ENCODE data around the gene MRPL12.
"Not testable (repeated sequence)": the region's sequence is repeated elsewhere in the genome, so short reads cannot be mapped to it uniquely, and the experiment has no call there.

The MRPL12 gene

DNA sequence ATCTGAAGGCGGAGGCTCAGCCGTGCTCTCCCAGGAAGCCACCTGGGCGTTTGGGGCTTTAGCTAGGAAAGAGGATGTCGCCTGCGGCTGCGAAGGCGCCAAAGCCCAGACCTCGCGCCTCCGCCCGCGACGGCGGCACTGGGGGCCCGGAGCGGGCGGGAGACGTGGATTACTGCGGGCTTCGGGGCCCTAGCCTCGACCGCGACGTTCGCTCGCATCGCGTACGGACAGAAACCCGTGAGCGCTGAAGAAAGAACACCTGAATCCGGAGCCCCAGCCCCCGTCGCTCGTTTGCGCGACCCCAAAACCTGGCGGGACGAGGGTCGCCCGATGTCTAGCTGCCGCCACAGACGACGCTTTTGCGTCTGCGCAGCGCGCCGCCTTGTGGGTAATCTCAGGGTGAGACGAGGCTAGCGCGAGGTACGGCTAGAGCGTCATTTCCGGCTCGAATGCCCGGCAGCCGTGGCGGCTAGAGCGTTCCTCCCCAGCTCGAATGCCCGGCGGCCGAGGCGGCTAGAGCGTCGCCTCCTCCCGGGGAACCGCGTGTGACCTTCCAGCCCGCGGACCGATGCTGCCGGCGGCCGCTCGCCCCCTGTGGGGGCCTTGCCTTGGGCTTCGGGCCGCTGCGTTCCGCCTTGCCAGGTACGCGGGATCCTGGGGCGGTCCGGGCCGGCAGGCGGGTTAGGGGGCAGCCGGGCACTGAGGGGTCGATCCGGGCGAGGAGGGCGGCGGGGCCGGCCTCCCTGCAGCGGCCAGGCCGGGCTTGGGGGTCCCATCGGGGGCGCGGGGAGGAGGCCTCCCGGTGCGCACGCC is at the start of gene MRPL12:
Gene MRPL12, plus strand, starts transcription at position 434 of the 813 bp plus-strand sequence. Its CDS starts 135 bp downstream, at position 569.
- peak; percentile 86 for DNase-seq

DNA sequence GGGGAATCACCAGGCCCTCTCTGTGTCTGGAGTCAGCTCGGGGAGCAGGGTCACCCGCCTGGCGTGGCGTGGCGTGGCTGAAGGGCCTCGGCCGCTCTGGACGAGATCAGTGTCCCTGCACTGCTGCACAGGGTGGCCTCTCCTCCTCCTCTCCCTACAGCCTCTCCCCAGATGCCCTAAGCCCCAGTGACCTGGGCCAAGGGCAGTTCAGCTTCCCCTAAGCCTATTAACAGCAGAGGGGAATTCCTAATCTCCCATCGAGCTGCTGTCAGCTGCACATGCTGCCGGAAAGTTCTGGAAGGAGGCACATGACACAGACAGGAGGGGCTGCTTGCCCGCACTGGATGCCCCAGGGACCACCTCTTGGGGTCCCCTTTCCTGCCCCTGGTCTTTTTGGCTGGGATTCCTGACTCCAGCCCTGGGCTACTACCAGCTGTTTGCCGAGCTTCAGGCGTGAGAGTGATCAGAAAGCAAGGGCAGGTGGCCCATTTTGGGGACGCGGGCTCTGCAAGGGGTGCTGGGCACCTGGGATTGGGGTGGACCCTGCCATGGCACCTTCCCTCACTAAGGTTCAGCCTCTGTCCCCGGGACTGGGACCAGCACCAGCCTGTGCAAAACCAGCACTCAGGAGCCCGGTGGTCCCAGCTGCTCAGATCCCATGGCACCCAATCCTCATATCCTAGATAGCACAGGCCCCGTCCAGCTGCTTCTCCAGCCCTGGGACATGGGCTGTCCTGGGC is 47.6 kb upstream of the MRPL12 start:
- DNase-seq = no peak

- DNase-seq = no peak
Measured at GRCh38 chr17:81656118-81656743, 46.9 kb upstream of the MRPL12 start, which contains the start of gene PDE6G. Gene PDE6G, minus strand, starts transcription at chr17:81656542. Its CDS starts 3,237 bp downstream, at chr17:81653305.

- DNase-seq = no peak
Measured at GRCh38 chr17:81656835-81657234, 46.3 kb upstream of the MRPL12 start.

DNA sequence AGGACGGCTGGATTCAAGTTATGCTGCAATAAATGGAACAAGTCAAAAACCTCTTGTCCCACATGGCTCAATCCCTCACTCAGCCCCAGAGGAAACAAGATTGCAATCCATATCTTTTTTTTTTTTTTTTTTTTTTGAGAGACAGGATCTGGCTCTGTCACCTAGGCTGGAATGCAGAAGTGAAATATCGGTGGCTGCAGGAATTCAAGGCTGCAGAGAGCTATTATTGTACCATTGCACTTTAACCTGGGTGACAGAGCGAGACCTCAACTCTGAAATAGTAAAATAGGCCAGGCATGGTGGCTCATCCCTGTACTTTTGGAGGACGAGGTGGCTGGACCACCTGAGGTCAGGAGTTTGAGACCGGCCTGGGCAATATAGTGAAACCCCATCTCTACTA is 44.1 kb upstream of the MRPL12 start:
- DNase-seq = no peak

- no peak for DNase-seq
Measured at GRCh38 chr17:81660441-81660840, 42.7 kb upstream of the MRPL12 start.

- DNase-seq = no peak
Measured at GRCh38 chr17:81662002-81662401, 41.2 kb upstream of the MRPL12 start.

DNA sequence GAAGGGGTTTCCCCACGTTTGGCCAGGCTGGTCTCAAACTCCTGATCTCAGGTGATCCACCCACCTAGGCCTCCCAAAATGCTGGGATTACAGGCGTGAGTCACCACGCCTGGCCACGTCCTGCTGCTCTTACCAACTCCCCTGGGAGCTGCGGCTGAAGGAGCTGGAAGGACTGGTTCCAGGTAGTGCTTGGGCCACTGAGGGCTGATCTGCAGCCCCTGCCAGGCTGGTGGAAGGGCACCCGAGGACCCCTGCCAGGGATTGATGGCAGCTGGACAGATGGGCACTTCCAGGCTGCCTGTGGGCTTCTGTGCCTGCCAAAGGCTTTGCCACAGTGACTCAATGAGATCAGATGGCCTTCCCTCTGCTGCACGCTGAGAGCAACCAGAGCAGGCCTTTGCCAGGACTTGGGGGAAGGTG is 39.1 kb upstream of the MRPL12 start:
- no peak for DNase-seq

DNA sequence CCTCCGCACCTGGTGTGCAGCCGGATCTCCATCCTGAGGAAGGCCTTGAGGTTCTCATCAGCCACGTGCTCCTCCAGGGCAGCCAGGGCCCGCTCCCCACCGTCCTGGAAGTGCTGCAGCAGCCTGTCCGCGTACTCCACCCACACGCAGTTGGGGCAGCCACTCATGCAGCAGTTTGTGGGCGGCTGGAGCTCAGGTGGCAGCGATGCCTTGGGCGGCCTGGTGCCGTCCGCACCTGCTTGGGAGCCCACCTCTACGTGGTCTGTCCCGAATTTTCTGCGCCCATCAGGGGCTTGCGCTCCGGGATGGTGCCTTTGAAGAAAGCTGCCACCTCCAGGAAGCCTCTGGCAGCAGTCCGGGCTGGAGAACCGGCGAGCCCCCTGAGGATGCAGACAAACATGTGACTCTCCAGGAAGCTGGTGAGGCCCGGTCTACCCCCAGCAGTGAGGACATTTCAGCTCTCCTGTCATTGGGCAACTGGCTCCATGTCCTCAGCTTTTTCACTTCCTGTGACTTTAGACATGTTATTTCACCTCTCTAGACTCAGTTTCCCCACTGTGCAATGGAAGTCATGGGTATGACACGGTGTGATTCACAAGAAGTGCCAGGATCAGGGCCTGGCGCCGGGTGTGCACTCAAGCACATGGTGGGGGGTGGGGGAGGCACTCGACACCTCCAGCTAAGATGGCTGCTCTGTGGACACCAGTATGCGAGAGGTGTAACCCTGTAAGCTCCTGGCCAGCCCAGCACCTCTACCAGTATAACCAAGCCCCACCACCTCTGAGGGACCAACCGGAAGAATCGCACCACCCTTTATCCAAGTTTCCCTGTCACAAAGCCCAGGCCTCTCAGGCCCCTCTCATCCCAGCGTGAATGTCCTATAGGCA is 37.7 kb upstream of the MRPL12 start:
- DNase-seq = no peak

- no peak for DNase-seq
Measured at GRCh38 chr17:81666092-81666341, 37.1 kb upstream of the MRPL12 start.

- peak; percentile 90 for DNase-seq
Measured at GRCh38 chr17:81666342-81667191, 36.6 kb upstream of the MRPL12 start, which contains the start of the genes CCDC137 and OXLD1. Gene CCDC137, plus strand, starts transcription at chr17:81666737. Its CDS starts 30 bp downstream, at chr17:81666767. Gene OXLD1, minus strand, starts transcription at chr17:81666605. Its CDS starts 28 bp downstream, at chr17:81666577.

DNA sequence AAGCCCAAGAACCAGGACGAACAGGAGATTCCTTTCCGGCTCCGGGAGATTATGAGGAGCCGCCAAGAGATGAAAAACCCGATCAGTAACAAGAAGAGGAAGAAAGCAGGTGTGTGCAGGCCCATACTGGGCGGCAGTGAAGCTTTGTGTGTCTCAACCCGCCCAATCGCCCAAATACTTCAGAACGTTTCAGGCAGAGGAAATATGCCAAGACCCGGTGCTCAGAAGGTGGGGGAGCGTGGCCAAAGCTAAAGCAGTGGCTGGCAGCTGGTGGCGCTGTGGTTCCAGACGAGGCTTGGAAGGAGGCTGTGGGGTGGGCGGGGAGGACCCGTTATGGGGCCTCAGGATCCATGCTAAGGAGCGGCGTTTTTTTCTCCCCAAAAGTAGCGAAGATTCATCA is 35.4 kb upstream of the MRPL12 start:
- DNase-seq = no peak

DNA sequence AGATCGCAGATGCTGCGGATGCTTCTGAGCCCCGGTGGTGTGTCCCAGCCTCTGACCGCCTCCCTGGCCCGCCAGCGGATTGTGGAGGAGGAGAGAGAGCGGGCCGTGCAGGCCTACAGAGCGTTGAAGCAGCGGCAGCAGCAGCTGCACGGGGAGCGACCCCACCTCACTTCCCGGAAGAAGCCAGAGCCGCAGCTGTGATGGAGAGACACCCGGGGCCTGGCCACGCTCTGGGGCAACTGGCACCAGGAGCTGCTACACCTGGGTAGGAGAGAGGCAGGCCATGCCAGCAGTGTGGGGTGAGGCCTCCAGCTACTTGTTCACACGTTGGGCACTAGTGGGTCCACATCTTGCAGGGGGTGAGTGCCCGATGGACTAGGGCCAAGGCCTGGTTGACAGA is 30.7 kb upstream of the MRPL12 start:
- no peak for DNase-seq

GRCh38 chr17:81672954-81673353 is 30.2 kb upstream of the MRPL12 start:
- DNase-seq = no peak

DNA sequence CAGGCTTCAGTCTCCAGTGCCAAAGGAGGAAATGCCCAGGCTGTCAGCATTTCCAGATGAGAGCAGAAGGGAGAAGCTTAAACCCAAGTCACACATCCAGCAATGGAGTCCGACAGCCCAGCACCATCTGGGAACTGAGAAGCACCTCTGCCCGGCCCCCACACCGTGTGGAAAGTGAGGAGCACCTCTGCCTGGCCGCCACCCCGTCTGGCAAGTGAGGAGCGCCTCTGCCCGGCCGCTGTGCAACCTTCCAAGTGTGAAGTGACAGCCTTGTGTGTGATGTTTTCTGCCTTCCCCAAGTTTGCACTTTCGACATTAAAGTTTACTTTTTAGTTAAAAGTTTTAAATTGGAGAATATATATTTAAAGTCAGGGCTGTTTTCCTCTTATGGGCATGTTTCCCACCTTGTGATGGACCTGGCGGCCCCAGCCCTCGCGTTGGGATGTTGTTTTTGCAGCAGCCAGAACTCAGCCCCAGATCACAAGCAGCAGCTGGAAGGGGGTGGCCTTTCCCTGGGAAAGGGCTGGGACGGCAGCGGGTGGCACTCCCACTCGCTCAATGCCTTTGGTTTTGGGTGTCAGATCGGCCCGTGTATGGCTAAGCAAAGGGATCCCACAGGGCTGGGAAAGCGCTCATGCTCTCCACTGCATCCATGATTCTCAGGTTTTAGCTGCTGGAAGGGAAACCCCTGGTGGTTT is 29.5 kb upstream of the MRPL12 start:
- DNase-seq = no peak

- DNase-seq = not testable (repeated sequence)
Measured at GRCh38 chr17:81675515-81676221, 27.5 kb upstream of the MRPL12 start.

DNA sequence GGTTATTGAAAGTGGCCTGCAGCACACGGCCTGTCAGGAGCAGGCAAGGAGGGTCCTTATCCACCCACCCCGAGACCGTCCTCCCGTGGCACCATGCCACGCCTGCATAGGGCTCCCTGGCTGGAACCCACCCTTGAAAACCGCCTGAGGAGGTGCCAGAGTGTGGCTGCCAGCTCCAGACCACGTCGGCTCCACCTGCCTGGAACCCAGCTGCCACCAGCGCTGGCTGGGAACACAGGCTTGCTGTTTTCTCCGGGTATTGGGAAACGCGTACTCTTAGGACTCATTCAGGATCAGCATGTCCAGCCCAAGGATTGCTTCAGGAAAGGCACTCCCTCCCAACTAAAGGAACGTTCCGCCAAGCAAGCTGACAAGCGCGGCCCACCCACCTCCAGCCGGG is 26.3 kb upstream of the MRPL12 start:
- DNase-seq = no peak

DNA sequence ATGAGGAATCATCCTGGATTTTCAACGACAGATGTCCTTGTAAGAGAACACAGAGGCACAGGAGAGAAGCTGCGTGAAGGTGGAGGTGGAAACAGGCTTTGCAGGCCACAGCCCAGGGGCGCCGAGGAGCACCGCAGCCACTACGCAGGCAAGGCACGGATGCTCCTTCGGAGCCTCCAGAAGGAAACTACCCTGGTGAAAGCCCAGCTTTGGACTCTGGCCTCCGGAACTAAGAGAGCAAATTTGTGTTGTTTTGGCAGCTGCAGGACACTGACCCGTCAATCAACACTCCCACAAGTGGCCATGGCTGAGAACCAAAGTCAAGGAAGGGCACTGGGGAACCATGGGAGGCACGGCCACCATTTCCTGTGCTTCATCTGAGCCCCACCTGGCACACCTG is 23.0 kb upstream of the MRPL12 start:
- no peak for DNase-seq

DNA sequence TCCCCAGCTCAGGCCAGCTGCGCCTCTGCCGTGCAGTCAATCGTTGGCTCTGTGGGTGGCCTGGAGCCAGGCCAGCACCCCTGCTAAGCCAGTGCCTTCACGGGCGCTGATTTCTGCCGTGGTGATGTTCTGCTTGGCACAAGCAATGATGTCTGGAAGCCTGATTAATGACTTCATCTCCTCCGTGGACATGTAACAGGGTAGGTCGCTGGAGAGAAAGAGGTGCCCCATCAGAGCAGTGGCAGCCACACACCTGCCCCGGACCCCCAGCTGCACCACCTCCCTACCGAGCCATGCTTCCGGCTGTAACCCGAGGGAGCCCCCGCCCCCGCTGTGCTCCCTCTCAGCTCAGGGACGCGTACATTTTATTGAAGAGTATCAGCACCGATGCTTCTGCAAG is 21.5 kb upstream of the MRPL12 start:
- DNase-seq = peak; percentile 64

DNA sequence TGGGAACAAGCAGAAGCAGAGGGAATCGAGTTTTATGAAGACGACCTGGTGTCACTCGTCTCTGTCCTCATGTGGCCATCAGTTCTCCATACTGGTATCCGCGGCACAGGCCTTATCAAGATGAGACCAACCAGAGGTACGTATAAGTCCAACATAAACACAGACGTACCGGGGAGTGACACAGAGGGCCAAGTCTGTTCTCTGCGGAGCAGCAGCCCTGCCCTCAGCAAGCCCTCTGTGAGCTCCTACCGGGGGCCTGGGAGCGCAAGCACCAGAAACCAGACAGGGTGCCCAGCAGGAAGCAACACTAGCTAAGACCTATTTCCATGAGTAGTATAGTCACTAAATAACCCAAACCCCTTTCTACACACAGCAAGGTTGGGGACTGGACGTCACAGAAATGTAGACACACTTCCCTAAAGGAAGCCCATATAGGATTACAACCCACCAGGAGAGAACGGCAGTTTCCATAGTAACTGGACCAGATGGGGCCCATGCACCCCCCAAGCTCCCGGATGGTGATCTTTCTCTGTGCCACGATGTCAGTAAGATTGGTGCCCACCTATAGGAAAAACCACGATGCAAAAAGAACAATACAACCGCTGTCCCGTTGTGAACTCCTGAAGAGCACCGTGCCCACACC is 20.5 kb upstream of the MRPL12 start:
- no peak for DNase-seq
